Measurements from ENCODE around the gene LDLRAD4.

Gene LDLRAD4

DNA sequence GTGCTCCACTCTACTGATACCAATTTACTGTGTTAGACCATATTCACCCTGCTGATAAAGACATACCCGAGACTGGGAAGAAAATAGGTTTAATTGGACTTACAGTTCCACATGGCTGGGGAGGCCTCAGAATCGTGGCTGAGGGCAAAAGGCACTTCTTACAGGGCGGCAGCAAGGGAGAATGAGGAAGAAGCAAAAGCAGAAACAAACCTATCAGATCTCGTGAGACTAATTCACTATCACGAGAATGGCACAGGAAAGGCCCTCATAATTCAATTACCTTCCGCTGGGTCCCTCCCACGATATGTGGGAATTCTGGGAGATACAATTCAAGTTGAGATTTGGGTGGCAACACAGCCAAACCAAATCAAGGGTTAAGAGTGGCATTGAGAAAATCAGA, 65.2 kb downstream of the LDLRAD4 start:
- Histone ChIP-seq H3K36me3 (no peaks in the 10 kb centered on the region), H3K27ac (no peak overlapping the region), H3K4me3 (ENCODE audit: low read depth, low read length) (no peak overlapping the region), H3K27me3 (ENCODE audit: insufficient read depth, low read depth, severe bottlenecking) (no peaks in the 10 kb centered on the region), H3K9me3 (ENCODE audit: severe bottlenecking) (no peaks in the 10 kb centered on the region)
- no peak for TF ChIP-seq CTCF (IDR thresholded peaks at IDR 0.05; ENCODE audit: low read depth, low read length)
- DNase-seq: no peak

- no peaks in the 10 kb centered on the region for H3K36me3 ChIP-seq
- H3K27ac ChIP-seq: no peak overlapping the region
- DNase-seq: no peak
- no peak for TF ChIP-seq CTCF (IDR thresholded peaks at IDR 0.05; ENCODE audit: low read depth, low read length)
- no peaks in the 10 kb centered on the region for H3K9me3 ChIP-seq (ENCODE audit: severe bottlenecking)
- no peaks in the 10 kb centered on the region for H3K27me3 ChIP-seq (ENCODE audit: insufficient read depth, low read depth, severe bottlenecking)
- H3K4me3 ChIP-seq (ENCODE audit: low read depth, low read length): no peak overlapping the region
These were observed 65.9 kb downstream of the LDLRAD4 start for GRCh38 chr18:13284330-13285027.

GRCh38 chr18:13285874-13286273, 67.3 kb downstream of the LDLRAD4 start:
- no peak for TF ChIP-seq CTCF (IDR thresholded peaks at IDR 0.05; ENCODE audit: low read depth, low read length)
- no peaks in the 10 kb centered on the region for H3K27me3 ChIP-seq (ENCODE audit: insufficient read depth, low read depth, severe bottlenecking)
- H3K4me3 ChIP-seq (ENCODE audit: low read depth, low read length): no peak overlapping the region
- H3K36me3 ChIP-seq: no peaks in the 10 kb centered on the region
- no peaks in the 10 kb centered on the region for H3K9me3 ChIP-seq (ENCODE audit: severe bottlenecking)
- no peak overlapping the region for H3K27ac ChIP-seq
- no peak for DNase-seq

DNA sequence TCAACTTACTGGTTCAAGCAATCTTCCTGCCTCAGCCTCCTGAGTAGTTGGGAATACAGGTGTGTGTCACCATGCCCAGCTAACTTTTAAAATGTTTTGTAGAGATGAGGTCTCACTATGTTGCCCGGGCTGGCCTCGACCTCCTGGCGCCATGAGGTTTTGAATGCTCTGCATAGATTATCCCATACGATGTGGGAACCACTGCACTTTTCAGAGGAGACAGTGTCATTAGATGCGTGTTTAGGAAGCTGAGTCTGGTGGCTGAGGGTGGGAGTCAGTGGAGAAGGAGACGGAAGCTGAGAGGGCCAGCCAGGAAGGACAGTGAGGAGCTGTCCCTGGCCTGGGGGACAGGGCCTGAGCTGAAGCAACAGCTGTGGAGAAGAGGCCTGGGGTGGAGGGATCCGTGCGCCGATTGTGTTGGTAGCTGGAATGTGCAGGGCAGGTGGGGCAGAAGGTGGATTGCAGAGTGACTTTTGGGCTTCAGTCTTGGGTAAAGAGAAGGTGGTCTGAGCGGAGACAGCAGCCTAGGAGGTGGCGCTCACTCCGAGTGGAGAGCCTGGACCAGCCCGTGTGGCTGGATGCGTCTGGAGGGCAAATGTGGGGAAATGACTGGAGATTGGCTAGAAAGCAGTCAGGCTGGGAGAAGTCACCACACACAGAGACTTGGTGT, 68.0 kb downstream of the LDLRAD4 start:
- Histone ChIP-seq H3K4me3 (ENCODE audit: low read depth, low read length) (no peak overlapping the region), H3K9me3 (ENCODE audit: severe bottlenecking) (no peaks in the 10 kb centered on the region), H3K36me3 (no peaks in the 10 kb centered on the region), H3K27ac (no peak overlapping the region), H3K27me3 (ENCODE audit: insufficient read depth, low read depth, severe bottlenecking) (no peaks in the 10 kb centered on the region)
- no peak for TF ChIP-seq CTCF (IDR thresholded peaks at IDR 0.05; ENCODE audit: low read depth, low read length)
- DNase-seq: no peak

DNA sequence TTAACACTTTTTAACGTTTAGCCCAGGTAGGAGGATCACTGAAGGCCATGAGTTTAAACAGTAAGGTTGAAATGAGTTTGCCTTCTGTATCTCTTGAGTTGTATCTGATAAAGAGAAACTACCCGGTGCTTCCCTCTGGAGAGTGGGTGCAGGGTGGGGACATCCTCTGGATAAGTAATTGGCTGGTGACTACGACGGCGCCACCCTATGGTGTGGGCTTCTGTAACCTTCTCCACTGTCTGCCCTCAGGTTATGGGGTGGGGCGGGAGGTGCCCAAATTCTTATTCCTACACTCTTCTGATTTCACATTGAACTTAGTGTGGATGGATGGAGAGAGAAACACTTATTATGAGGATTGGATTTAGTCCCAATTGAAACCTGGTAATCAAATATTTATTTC, 68.8 kb downstream of the LDLRAD4 start:
- no peak overlapping the region for H3K4me3 ChIP-seq (ENCODE audit: low read depth, low read length)
- no peaks in the 10 kb centered on the region for H3K27me3 ChIP-seq (ENCODE audit: insufficient read depth, low read depth, severe bottlenecking)
- peak; percentile 20; the same call in 1 of the 2 replicates for TF ChIP-seq CTCF (IDR thresholded peaks at IDR 0.05; ENCODE audit: low read depth, low read length)
- H3K27ac ChIP-seq: no peak overlapping the region
- DNase-seq: no peak
- no peaks in the 10 kb centered on the region for H3K9me3 ChIP-seq (ENCODE audit: severe bottlenecking)
- H3K36me3 ChIP-seq: no peaks in the 10 kb centered on the region

Measured in WERI-Rb-1 (cell line).